ENCODE results near the gene PCDHGC4.

Gene PCDHGC4

GRCh38 chr5:141486091-141486490 lies 1.3 kb downstream of the PCDHGC4 start:
- no peak overlapping the region for H3K9ac ChIP-seq (ENCODE audit: low read length)
- H3K4me2 ChIP-seq (ENCODE audit: low read length) = no peak overlapping the region
- no peak for TF ChIP-seq CTCF (IDR thresholded peaks at IDR 0.05; ENCODE audit: low read length)
- no peak for TF ChIP-seq EZH2 (IDR thresholded peaks at IDR 0.05; ENCODE audit: borderline replicate concordance, low read length)
- no peaks in the 10 kb centered on the region for H3K36me3 ChIP-seq (ENCODE audit: insufficient read depth, low read length)
- H3F3A ChIP-seq (ENCODE audit: insufficient read depth, low read length) = no peaks in the 10 kb centered on the region
- H3K27ac ChIP-seq (ENCODE audit: low read depth, low read length, poor library complexity, severe bottlenecking) = no peak overlapping the region
- H4K20me1 ChIP-seq (ENCODE audit: insufficient read depth, low read length) = no peaks in the 10 kb centered on the region
- no peak overlapping the region for H3K4me3 ChIP-seq (ENCODE audit: low read depth, low read length, poor library complexity, severe bottlenecking)
- no peaks in the 10 kb centered on the region for H3K79me2 ChIP-seq (ENCODE audit: insufficient read depth, low read length)
- peaks cover 4% of the 10 kb centered on the region; the same call in 1 of the 2 replicates for H3K27me3 ChIP-seq (ENCODE audit: insufficient read depth, low read length)
- H3K9me2 ChIP-seq (ENCODE audit: low read depth, low read length) = no peaks in the 10 kb centered on the region
- H2AFZ ChIP-seq (ENCODE audit: low read length) = no peak overlapping the region
- H3K4me1 ChIP-seq (ENCODE audit: insufficient read depth, low read length, severe bottlenecking) = peaks cover 14% of the 10 kb centered on the region
- H3K9me3 ChIP-seq (ENCODE audit: low read length) = no peaks in the 10 kb centered on the region

- TF ChIP-seq EZH2 (IDR thresholded peaks at IDR 0.05; ENCODE audit: borderline replicate concordance, low read length) (no peak), CTCF (IDR thresholded peaks at IDR 0.05; ENCODE audit: low read length) (no peak)
- no peaks in the 10 kb centered on the region for H3K9me3 ChIP-seq (ENCODE audit: low read length)
Measured at GRCh38 chr5:141487131-141487530, 2.3 kb downstream of the PCDHGC4 start.

GRCh38 chr5:141488591-141489561 lies 4.0 kb downstream of the PCDHGC4 start, which contains the start of gene PCDHGC5:
PCDHGC5 (plus strand) TSS chr5:141489081; CDS start chr5:141489241, 160 bp downstream.
- no peak within 1 kb of the TSS for H3K4me2 ChIP-seq (ENCODE audit: low read length)
- no peak within 1 kb of the TSS for H3K4me3 ChIP-seq (ENCODE audit: low read depth, low read length, poor library complexity, severe bottlenecking)
- H2AFZ ChIP-seq (ENCODE audit: low read length) = no peak within 1 kb of the TSS
- no peaks in the 10 kb centered on the region for H3K9me2 ChIP-seq (ENCODE audit: low read depth, low read length)
- H3K9me3 ChIP-seq (ENCODE audit: low read length) = no peaks in the 10 kb centered on the region
- no peak for TF ChIP-seq EZH2 (IDR thresholded peaks at IDR 0.05; ENCODE audit: borderline replicate concordance, low read length)
- TF ChIP-seq CTCF (IDR thresholded peaks at IDR 0.05; ENCODE audit: low read length) = no peak
- H3K9ac ChIP-seq (ENCODE audit: low read length) = no peak within 1 kb of the TSS
- H4K20me1 ChIP-seq (ENCODE audit: insufficient read depth, low read length) = no peaks in the 10 kb centered on the region
- no peaks in the 10 kb centered on the region for H3K79me2 ChIP-seq (ENCODE audit: insufficient read depth, low read length)
- no peak within 1 kb of the TSS for H3K27ac ChIP-seq (ENCODE audit: low read depth, low read length, poor library complexity, severe bottlenecking)
- peaks cover 14% of the 10 kb centered on the region for H3K4me1 ChIP-seq (ENCODE audit: insufficient read depth, low read length, severe bottlenecking)
- no peaks in the 10 kb centered on the region for H3K36me3 ChIP-seq (ENCODE audit: insufficient read depth, low read length)
- peaks cover 2% of the 10 kb centered on the region; the same call in 1 of the 2 replicates for H3K27me3 ChIP-seq (ENCODE audit: insufficient read depth, low read length)
- H3F3A ChIP-seq (ENCODE audit: insufficient read depth, low read length) = no peaks in the 10 kb centered on the region

More at GRCh38 chr5:141487131-141487530, 2.3 kb downstream of the PCDHGC4 start:
- no peak overlapping the region for H3K27ac ChIP-seq (ENCODE audit: low read depth, low read length, poor library complexity, severe bottlenecking)
- H3K4me3 ChIP-seq (ENCODE audit: low read depth, low read length, poor library complexity, severe bottlenecking) = no peak overlapping the region
- H3K27me3 ChIP-seq (ENCODE audit: insufficient read depth, low read length) = peaks cover 4% of the 10 kb centered on the region; the same call in 1 of the 2 replicates
- no peaks in the 10 kb centered on the region for H3K79me2 ChIP-seq (ENCODE audit: insufficient read depth, low read length)
- H3K9ac ChIP-seq (ENCODE audit: low read length) = no peak overlapping the region
- peaks cover 14% of the 10 kb centered on the region for H3K4me1 ChIP-seq (ENCODE audit: insufficient read depth, low read length, severe bottlenecking)
- H4K20me1 ChIP-seq (ENCODE audit: insufficient read depth, low read length) = no peaks in the 10 kb centered on the region
- no peak overlapping the region for H3K4me2 ChIP-seq (ENCODE audit: low read length)
- no peak overlapping the region for H2AFZ ChIP-seq (ENCODE audit: low read length)
- H3K36me3 ChIP-seq (ENCODE audit: insufficient read depth, low read length) = no peaks in the 10 kb centered on the region
- H3F3A ChIP-seq (ENCODE audit: insufficient read depth, low read length) = no peaks in the 10 kb centered on the region
- H3K9me2 ChIP-seq (ENCODE audit: low read depth, low read length) = no peaks in the 10 kb centered on the region

All from OCI-LY1 (cell line).